Measurements from ENCODE around the gene DAZAP1.

The DAZAP1 gene

GRCh38 chr19:1394252-1395193 is 12.9 kb upstream of the DAZAP1 start:
- DNase-seq, result no peak

DNA sequence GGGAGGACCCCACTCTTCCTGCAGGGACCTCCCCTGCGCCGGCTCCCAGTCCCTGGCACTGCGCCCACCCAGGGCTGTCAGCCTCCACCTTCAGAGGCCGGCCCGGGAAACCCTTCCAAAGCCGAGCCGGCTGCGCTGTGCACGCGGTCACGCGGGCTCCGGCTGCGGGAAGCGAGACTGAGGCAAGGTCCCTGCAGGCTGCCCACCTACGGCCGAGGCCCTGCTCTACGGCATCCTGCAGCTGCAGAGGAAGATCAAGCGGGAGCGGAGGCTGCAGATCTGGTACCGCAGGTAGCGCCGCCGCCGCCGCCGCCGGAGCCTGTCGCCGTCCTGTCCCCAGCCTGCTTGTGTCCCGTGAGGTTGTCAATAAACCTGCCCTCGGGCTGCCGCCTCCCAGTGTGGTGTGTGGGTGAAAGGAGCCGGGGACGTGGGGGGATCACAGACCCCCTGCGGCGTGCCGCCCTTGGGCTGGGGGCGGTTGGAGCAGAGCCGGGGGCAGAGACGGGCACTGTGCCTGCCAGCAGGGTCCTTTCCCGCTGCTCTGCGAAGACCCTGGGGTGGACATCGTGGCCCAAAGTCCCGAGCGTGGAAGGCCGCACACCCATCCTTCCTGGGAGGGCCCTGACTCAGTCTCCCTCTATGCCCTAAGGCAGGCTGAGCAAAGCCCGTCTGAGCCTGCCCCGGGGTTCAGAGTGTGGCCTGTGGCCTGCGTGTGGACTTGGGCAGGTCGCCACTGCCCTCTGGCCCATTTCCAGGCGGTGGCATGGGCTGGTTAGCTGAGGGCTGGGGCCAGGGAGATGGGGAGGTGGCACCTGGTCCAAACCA is 12.0 kb upstream of the DAZAP1 start:
- no peak for DNase-seq

GRCh38 chr19:1396019-1396767 is 11.2 kb upstream of the DAZAP1 start:
- no peak for DNase-seq

DNA sequence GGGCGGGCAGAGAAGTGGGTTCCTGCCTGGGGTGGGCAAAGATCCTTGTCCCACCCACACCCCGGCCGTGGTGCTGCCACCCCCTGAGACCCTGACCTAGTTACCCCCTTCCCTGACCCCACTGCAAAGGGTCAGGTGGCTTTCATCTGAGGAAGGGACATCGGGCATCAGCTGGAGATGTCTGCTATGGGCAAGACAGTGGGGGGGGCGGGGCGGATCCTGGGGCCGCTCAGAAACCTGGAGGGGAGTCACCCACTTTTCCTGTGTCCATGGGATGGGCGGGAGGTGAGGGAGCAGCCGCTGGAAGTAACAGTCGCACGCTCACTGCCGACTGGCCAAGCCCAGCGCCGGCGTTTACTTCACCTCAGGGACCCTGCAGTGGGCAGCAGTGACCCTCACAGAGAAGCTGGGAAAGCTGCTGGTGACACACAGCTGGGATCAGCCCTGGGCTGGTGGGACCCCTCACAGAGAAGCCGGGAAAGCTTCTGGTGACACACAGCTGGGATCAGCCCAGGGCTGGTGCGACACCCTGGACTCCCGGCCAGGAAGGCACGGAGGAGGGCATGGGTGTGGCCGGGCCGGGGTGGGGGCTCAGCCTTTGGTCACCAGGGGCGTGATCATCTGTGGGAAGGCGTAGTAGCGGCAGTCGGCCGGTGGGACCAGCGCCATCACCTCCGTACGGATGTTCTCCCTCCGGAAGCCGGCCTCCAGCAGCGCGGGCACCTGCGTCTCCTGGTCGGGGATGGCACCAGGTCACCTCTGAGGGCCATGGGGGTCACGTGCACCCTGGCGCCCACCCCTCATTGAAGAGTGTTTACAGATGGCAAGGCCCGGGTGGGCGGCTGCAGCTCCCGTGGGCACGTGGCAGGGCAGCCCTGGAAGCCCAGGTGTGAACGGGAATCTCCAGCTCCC is 10.4 kb upstream of the DAZAP1 start:
- DNase-seq, result no peak

- no peak for DNase-seq
Measured at GRCh38 chr19:1397838-1398237, 9.5 kb upstream of the DAZAP1 start.

- no peak for DNase-seq
Measured at GRCh38 chr19:1399079-1399478, 8.3 kb upstream of the DAZAP1 start.

DNA sequence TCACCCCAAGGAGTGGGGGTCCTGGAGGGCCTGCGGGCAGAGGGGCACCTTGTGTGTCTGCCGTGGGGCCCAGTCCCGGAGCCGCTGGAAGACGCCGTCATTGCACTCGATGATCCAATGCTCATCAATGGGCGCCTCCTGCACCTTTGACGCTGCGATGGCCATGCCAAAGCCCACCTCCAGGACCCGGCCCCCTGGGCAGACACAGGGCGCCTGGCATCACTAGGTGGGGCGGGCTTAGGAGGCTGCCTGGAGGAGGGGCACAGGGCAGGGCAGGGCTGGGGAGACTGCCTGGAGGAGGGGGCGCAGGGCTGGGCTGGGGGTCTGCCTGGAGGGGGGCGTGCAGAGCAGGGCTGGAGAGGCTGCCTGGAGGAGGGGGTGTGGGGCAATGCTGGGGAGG is 7.6 kb upstream of the DAZAP1 start:
- DNase-seq, result no peak

DNA sequence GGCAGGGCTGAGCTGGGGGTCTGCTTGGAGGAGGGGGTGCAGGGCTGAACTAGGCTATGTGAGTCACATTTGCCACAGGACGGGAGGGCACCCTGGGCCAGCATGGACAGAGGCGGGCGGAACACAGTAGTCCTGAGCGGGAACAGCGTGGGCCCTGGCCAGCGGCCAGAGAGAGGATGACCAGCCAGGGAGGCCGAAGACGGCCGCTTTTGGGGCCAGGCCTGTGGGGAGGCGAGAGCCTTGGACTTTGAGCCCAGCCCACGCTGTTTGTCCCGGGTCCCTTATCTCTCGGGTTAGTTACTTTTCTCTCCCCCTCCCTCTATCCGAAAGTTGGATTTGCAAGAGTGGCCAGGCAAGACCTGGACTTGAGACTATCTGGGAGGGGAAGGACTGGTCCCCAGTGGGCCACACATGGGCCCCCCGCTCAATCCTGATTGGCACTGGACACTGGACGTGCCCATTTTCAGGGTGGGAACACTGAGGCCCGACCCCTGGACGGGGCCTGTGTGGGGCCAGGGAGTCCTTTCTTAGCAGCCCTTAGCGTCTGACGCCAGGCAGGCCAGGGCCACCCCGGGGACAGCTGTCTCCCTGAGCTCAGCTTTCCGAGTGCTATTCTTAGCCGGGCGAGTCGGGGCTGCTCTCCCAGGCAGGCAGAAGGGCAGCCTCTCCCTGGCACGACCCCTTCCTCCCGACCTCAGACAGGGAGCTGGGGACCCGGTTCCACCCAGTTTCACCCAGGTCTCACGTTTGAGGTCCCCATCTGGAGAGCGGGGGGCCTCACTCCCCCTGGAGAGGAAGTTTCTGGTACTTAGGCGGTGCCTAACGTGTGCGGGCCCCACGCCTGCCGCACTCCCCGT is 6.9 kb upstream of the DAZAP1 start:
- DNase-seq, result peak; percentile 65 to 73

DNA sequence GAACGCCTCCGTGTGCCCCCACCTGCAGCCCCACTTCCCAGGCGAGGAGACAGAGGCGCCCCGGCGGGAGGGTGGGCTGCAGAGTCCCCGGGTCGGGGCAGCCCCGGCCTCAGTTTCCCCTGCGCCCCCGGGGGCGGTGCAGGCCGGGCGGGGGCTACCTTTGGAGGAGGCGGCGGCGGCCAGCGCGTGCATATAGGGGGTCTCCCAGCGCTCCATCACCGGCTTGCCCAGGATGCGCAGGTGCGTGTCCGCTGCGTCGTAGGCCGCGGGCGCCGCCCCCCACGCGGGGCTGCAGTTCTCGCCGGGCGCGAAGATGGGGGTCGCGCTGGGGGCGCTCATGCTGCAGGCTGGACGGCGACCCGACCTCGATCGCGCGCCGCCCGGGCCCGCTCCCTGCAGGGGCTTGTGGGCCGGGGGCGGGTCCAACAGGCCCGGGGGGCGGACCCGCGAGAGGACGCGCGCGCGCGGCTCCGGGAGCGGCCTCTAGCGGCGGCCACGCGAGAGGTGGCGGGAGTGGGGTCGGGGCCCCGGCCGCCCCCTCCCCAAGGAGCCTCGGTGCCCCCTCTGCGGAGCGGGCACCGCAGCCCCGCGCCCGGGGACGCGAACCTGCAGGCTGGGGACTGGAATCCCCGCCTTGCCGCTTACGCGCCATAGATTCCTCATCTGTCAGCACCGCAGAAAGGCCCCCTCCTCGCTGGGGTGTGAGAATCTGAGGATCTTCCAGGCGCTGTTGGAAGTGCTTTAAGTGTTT is 6.1 kb upstream of the DAZAP1 start, which contains the start of gene GAMT:
TSS of gene GAMT (minus strand) at position 405 of the 751 bp plus-strand sequence. CDS start at position 339, 66 bp downstream.
- peak; percentile 15 to 27 for DNase-seq

DNA sequence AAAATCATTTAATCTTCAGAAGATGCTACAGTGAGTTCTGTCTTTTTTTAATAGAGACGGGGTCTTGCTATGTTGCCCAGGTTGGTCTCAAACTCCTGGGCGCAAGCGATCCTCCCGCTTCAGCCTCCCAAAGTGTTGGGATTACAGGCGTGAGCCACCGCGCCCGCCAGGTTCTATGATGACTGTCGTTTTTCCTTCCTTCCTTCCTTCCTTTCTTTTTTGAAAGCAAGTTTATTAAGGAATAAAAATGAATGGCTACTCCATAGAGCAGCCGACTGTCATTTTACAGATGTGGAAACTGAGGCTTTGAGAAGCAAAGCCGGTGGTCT is 5.5 kb upstream of the DAZAP1 start:
- DNase-seq, result no peak

DNA sequence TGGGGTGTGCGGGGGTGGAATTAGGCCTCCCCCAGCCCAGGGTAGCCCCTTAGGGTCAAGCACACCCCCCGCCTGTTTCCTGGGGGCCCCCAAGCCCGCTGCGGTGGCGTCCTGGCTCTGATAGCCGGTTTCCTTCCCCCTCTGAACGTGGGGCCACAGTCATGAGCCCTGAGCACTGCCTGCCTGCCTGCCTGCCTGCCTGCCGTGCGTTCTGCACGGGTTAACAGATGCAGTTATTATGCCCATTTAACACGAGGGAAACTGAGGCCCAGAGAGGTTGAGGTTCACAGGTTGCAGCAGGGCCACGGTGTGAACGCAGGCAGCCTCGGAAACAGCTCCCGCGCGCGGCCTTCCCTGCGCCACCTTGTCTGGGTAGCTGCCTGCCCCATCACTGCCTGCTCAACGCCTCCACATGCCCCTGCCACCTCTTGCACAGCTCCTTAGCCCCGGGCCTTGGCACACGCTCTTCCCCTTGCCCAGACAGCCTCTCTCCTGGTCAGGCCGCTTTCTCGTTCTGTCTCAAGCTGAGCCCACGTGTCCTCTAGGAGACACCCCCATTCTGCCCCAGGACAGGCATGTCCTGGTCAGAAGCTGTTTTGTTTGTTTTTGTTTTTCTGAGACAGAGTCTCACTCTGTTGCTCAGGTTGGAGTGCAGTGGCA is 4.8 kb upstream of the DAZAP1 start:
- no peak for DNase-seq

GRCh38 chr19:1406774-1407527 is 435 bp upstream of the DAZAP1 start:
- peak; percentile 94 to 96 for DNase-seq

GRCh38 chr19:1408300-1409203 is 1.2 kb downstream of the DAZAP1 start:
- peak in 1 of 2 experiments; percentile 21 for DNase-seq

GRCh38 chr19:1409204-1410005 is 2.0 kb downstream of the DAZAP1 start:
- no peak for DNase-seq

DNA sequence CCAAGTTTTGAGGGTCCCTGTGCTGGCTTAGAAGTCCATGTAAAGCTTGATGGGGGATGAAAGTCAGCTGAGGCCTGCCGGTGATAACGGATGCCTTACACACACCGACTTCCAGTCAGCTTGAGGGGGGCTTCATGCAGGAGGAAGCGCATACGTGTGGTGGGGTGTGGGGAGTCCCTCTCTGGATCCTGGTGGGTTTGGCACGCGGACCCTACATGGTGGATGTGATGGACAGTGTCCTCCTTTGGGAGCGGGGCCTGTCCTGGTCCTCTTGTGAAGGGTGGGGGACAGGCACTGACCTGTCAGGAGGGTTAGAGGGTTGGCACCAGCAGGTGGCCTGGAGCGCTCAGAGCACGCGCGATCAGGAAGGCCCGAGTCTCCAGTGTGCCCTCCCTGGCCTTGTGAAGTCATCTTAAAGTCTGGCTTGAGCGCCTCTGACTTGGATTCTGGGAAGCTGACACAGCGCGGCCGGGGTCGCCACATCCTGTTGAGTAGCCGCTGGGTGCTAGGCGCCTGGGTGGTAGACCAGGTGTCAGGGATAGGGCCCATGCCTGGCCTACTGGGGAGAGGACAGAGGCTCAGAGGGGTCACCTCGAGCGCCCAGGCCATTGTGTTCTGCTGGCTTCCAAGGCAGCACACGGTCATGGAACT is 2.9 kb downstream of the DAZAP1 start:
- DNase-seq, result no peak

- no peak for DNase-seq
Measured at GRCh38 chr19:1410789-1411188, 3.4 kb downstream of the DAZAP1 start.

Data from SHP77 (cell line).